Subcutaneous abdominal adipose tissue (tissue), 5 donors: Measurements from ENCODE around the gene GLT1D1.
"Not testable (repeated sequence)": the region's sequence is repeated elsewhere in the genome, so short reads cannot be mapped to it uniquely, and the experiment has no call there.

Source experiments
- H3K27ac ChIP-seq: one replicate; pipeline ENCODE4 v1.7.0; 2013; ENCODE audit warnings: low read depth, mild to moderate bottlenecking, inconsistent platforms, low read length, moderate library complexity
- H3K27me3 ChIP-seq, 5 donors: one replicate each; pipeline ENCODE4 v1.7.0; 2013; ENCODE audit warnings: low read length in 5 of 5, inconsistent platforms in 1 of 5; ENCODE audit not compliant: control insufficient read depth in 5 of 5, insufficient read depth in 4 of 5
- H3K36me3 ChIP-seq, 5 donors: one replicate each; pipeline ENCODE4 v1.7.0; 2013; ENCODE audit warnings: low read length in 5 of 5; ENCODE audit not compliant: control insufficient read depth in 5 of 5, insufficient read depth in 5 of 5
- H3K4me1 ChIP-seq, 5 donors: one replicate each; pipeline ENCODE4 v1.7.0; 2013; ENCODE audit warnings: low read length in 5 of 5, mild to moderate bottlenecking in 3 of 5, moderate library complexity in 1 of 5; ENCODE audit not compliant: control insufficient read depth in 5 of 5, insufficient read depth in 5 of 5
- H3K4me3 ChIP-seq, 5 donors: one replicate each; pipeline ENCODE4 v1.7.0; 2013; ENCODE audit warnings: low read length in 5 of 5, low read depth in 1 of 5
- H3K9ac ChIP-seq, 5 donors: one replicate each; pipeline ENCODE4 v1.7.0; 2013; ENCODE audit warnings: low read length in 5 of 5, mild to moderate bottlenecking in 4 of 5, moderate library complexity in 3 of 5
- H3K9me3 ChIP-seq, 5 donors: one replicate each; pipeline ENCODE4 v1.7.0; 2013; ENCODE audit warnings: low read length in 5 of 5; ENCODE audit not compliant: control insufficient read depth in 5 of 5
- donor health status: healthy.
- donor health status: healthy.
- donor health status: healthy.
- donor health status: healthy.
- donor health status: healthy.

The GLT1D1 gene

DNA sequence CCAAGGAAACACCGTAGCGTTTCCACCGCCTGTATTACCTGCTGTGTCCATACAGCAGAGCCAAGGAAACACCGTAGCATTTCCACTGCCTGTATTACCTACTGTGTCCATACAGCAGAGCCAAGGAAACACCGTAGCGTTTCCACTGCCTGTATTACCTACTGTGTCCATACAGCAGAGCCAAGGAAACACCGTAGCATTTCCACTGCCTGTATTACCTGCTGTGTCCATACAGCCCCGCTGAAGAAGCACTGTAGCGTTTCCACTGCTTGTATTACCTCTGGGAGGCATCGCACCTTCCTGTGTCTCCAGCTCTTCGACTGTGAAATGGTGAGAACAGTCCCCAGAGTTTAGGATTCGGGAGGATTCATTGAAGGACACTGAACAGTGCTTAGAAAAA lies 13.4 kb upstream of the GLT1D1 start:
- not testable (repeated sequence) for H3K4me3 ChIP-seq, H3K27me3 ChIP-seq, H3K9me3 ChIP-seq, H3K4me1 ChIP-seq, H3K36me3 ChIP-seq, H3K9ac ChIP-seq, H3K27ac ChIP-seq

DNA sequence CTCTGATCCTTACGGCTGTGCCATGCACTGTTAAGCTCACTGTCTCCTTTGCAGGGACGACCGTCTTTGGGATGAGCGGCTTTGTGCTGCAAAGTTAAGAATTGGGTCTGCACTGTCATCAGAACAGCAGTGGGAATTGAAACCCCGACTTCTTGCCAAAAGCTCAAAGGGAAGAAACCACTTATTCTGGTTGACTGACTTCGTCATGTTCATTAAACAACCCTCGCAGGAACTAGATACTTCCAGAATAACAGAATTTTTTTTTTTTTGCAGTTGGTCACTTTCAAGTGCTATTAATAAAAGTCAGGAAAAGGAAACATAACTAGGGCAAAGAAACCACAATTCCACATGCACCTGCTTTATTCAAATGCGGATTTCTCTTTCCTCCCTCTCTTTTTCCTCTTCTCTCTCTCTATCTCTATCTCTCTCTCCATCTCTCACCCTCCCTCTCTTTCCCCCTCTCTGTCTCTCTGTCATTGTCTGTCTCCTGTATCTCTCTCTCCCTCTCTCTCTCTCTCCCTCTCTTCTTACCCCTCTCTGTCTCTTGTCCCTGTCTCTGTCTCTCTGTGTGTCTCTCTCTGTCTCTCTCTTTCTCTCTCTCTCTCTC lies 12.3 kb upstream of the GLT1D1 start:
- Histone ChIP-seq H3K27ac (no peak overlapping the region), H3K4me3 (no peak overlapping the region), H3K9ac (no peak overlapping the region)

DNA sequence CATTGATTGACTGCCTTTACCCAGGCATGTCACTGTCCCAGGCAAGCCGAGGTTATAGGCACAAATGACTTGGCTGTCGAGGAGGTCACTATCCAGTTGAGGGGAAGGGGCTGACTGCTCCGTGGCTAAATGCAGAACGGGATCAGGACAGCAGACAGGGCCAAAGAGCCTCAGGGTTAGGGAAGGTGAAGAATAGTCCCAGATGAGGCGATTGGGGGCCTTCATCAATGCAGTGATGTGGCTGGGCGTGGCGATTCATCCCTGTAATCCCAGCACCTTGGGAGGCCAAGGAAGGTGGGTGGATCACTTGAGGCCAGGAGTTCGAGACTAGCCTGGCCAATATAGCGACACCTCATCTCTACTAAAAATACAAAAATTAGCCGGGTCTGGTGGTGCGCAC lies 10.7 kb upstream of the GLT1D1 start:
- Histone ChIP-seq H3K36me3 (no peaks in the 10 kb centered on the region), H3K4me1 (peaks cover 0 to 8% (median 0%) of the 10 kb centered on the region in 5 donors), H3K4me3 (no peak overlapping the region), H3K9ac (no peak overlapping the region), H3K27ac (no peak overlapping the region), H3K9me3 (no peaks in the 10 kb centered on the region), H3K27me3 (peaks cover 0 to 2% (median 0%) of the 10 kb centered on the region in 5 donors)

More for the DNA sequence above, 12.3 kb upstream of the GLT1D1 start:
- Histone ChIP-seq H3K4me1 (peaks cover 0 to 8% (median 0%) of the 10 kb centered on the region in 5 donors), H3K27me3 (peaks cover 0 to 2% (median 0%) of the 10 kb centered on the region in 5 donors), H3K36me3 (no peaks in the 10 kb centered on the region), H3K9me3 (no peaks in the 10 kb centered on the region)

DNA sequence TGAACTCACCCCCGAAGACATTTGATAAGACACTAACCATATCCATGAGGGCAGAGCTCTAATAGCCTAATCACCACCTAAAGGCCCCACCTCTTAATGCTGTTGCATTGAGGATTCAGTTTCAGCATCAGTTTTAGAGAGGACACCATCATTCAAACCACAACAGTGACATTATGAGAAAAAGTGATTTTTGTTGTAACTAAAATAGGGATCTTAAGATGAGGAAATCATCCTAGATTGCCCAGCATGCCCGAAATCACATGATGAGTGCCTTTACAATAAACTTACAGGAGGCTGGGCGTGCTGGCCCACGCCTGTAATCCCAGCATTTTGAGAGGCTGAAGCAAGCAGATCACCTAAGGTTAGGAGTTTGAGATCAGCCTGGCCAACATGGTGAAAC lies 9.7 kb upstream of the GLT1D1 start:
- no peak overlapping the region for H3K27ac ChIP-seq
- H3K36me3 ChIP-seq: no peaks in the 10 kb centered on the region
- H3K4me3 ChIP-seq: no peak overlapping the region
- peaks cover 0 to 2% (median 0%) of the 10 kb centered on the region in 5 donors for H3K27me3 ChIP-seq
- H3K9me3 ChIP-seq: no peaks in the 10 kb centered on the region
- peaks cover 0 to 8% (median 0%) of the 10 kb centered on the region in 5 donors for H3K4me1 ChIP-seq
- H3K9ac ChIP-seq: no peak overlapping the region

GRCh38 chr12:128844031-128844635 lies 9.1 kb upstream of the GLT1D1 start:
- Histone ChIP-seq H3K4me1 (peaks cover 0 to 8% (median 0%) of the 10 kb centered on the region in 5 donors), H3K4me3 (no peak overlapping the region), H3K27ac (no peak overlapping the region), H3K9me3 (no peaks in the 10 kb centered on the region), H3K9ac (no peak overlapping the region), H3K36me3 (no peaks in the 10 kb centered on the region), H3K27me3 (peaks cover 0 to 2% (median 0%) of the 10 kb centered on the region in 5 donors)

DNA sequence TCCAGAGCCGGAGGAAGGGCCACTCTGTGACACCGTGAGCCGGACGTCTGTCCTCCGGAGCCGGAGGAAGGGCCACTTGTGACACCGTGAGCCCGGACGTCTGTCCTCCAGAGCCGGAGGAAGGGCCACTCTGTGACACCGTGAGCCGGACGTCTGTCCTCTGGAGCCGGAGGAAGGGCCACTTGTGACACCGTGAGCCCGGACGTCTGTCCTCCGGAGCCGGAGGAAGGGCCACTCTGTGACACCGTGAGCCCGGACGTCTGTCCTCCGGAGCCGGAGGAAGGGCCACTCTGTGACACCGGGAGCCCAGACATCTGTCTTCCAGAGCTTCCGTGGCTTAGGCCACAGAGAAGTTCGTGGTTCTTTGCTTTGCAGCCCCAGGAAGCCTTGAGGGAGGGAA lies 6.6 kb upstream of the GLT1D1 start:
- H3K4me1 ChIP-seq, H3K36me3 ChIP-seq, H3K27me3 ChIP-seq, H3K9me3 ChIP-seq, H3K27ac ChIP-seq, H3K4me3 ChIP-seq, H3K9ac ChIP-seq: not testable (repeated sequence)

- Histone ChIP-seq H3K4me3 (no peak overlapping the region), H3K9me3 (no peaks in the 10 kb centered on the region)
Observed at GRCh38 chr12:128848371-128848770, 4.9 kb upstream of the GLT1D1 start.

GRCh38 chr12:128849806-128850205 lies 3.5 kb upstream of the GLT1D1 start:
- H3K27ac ChIP-seq, H3K36me3 ChIP-seq, H3K9ac ChIP-seq, H3K4me3 ChIP-seq, H3K9me3 ChIP-seq, H3K4me1 ChIP-seq: not testable (repeated sequence)
- H3K27me3 ChIP-seq: peaks cover 5 to 24% (median 19%) of the 10 kb centered on the region in 5 donors

More at GRCh38 chr12:128848371-128848770, 4.9 kb upstream of the GLT1D1 start:
- no peak overlapping the region for H3K27ac ChIP-seq
- no peaks in the 10 kb centered on the region for H3K4me1 ChIP-seq
- H3K27me3 ChIP-seq: peaks cover 4 to 14% (median 12%) of the 10 kb centered on the region in 5 donors
- H3K9ac ChIP-seq: no peak overlapping the region
- H3K36me3 ChIP-seq: no peaks in the 10 kb centered on the region

- H3K36me3 ChIP-seq: no peaks in the 10 kb centered on the region
- H3K27ac ChIP-seq: no peak overlapping the region
- no peak overlapping the region for H3K4me3 ChIP-seq
- peaks cover 0 to 6% (median 4%) of the 10 kb centered on the region in 5 donors for H3K4me1 ChIP-seq
- no peaks in the 10 kb centered on the region for H3K9me3 ChIP-seq
- peaks cover 6 to 27% (median 19%) of the 10 kb centered on the region in 5 donors for H3K27me3 ChIP-seq
- H3K9ac ChIP-seq: no peak overlapping the region
Observed at GRCh38 chr12:128850400-128850799, 2.9 kb upstream of the GLT1D1 start.

- H3K9me3 ChIP-seq, H3K4me1 ChIP-seq, H3K9ac ChIP-seq, H3K36me3 ChIP-seq, H3K4me3 ChIP-seq, H3K27ac ChIP-seq: not testable (repeated sequence)
- peaks cover 6 to 27% (median 19%) of the 10 kb centered on the region in 5 donors for H3K27me3 ChIP-seq
Observed at GRCh38 chr12:128851429-128851828, 1.8 kb upstream of the GLT1D1 start.
